B cell (primary cell): ENCODE results near the gene PPP6R2. TPM values are rescaled to one million over a fixed set of nuclear protein-coding genes. Genes with fewer than 3 reads are reported as not detected.

ENCODE experiments used
- ATAC-seq: fragments of 200-7000 bp; cut with Tn5 transposase; one replicate; pipeline ENCODE4 v1.10.0; 2021; ENCODE audit warnings: low read depth, mild to moderate bottlenecking, moderate number of reproducible peaks, moderate library complexity
- CTCF ChIA-PET: fragments of 350-600 bp; sonication (Branson Sonifier 250); formaldehyde crosslinking; loops from one replicate; lab custom pipeline; 2021; ENCODE audit warnings: antibody characterized with exemption, inconsistent platforms; lab: Charles Lee
- POLR2A ChIA-PET: fragments of 350-600 bp; sonication (Branson Sonifier 250); formaldehyde crosslinking; loops from one replicate; lab custom pipeline; 2021; ENCODE audit warnings: antibody characterized with exemption; lab: Charles Lee
- DNase-seq: peaks from one replicate; pipeline ENCODE4 v3.0.0; 2013
- H2AFZ ChIP-seq: 2 replicates; pipeline ENCODE4 v1.6.1; 2012; ENCODE audit warnings: mild to moderate bottlenecking, low read depth, low read length; ENCODE audit not compliant: insufficient read depth, poor library complexity, severe bottlenecking
- H3K27ac ChIP-seq, 2 donors: 1 replicate in 1 of 2; 2 replicates in 1 of 2; pipeline ENCODE4 v1.5.1; 2012 to 2013; ENCODE audit warnings: low read length in 2 of 2, mild to moderate bottlenecking in 2 of 2, moderate library complexity in 1 of 2
- H3K27me3 ChIP-seq, 4 experiments: fragments of 200-600 bp in 1 of 4; sonication (generic) in 1 of 4; replicated peaks in 1 of 4; 1 replicate in 2 of 4; 2 replicates in 2 of 4; pipeline versions ENCODE4 v1.6.1 to v1.7.0; 2013 to 2016; ENCODE audit warnings: low read length in 3 of 4, mild to moderate bottlenecking in 2 of 4, mixed read lengths in 1 of 4, moderate library complexity in 1 of 4; ENCODE audit not compliant: insufficient read depth in 4 of 4, control insufficient read depth in 3 of 4; ENCODE audit errors: control extremely low read depth in 1 of 4
- H3K36me3 ChIP-seq, 2 experiments: replicated peaks in 1 of 2; 1 replicate in 1 of 2; 2 replicates in 1 of 2; pipeline versions ENCODE4 v1.6.1 to v1.7.1; 2013; ENCODE audit warnings: low read length in 1 of 2; ENCODE audit not compliant: insufficient read depth in 2 of 2, control insufficient read depth in 1 of 2; ENCODE audit errors: control extremely low read depth in 1 of 2, extremely low read depth in 1 of 2
- H3K4me1 ChIP-seq, 2 donors: fragments of 200-600 bp in 1 of 2; sonication (generic) in 1 of 2; 1 replicate in 1 of 2; 2 replicates in 1 of 2; pipeline versions ENCODE4 v1.5.1 to v1.6.1; 2013 to 2017; ENCODE audit warnings: low read length in 2 of 2; ENCODE audit not compliant: control insufficient read depth in 2 of 2, insufficient read depth in 2 of 2
- H3K4me2 ChIP-seq: replicated peaks from 2 replicates; pipeline ENCODE3; 2012; ENCODE audit warnings: mild to moderate bottlenecking, low read depth, low read length; ENCODE audit not compliant: poor library complexity, severe bottlenecking
- H3K4me3 ChIP-seq, 5 experiments: fragments of 200-600 bp in 1 of 5; sonication (generic) in 1 of 5; 1 replicate in 3 of 5; 2 replicates in 2 of 5; pipeline versions ENCODE4 v1.5.1 to v1.7.0; 2011 to 2016; ENCODE audit warnings: low read length in 4 of 5, mild to moderate bottlenecking in 4 of 5, low read depth in 2 of 5, control low read depth in 1 of 5, moderate library complexity in 1 of 5; ENCODE audit not compliant: insufficient read depth in 1 of 5; ENCODE audit errors: control extremely low read depth in 1 of 5, extremely low read depth in 1 of 5
- H3K79me2 ChIP-seq: fragments of 200-600 bp; sonication (generic); one replicate; pipeline ENCODE4 v1.6.0; 2016; ENCODE audit warnings: low read length; ENCODE audit not compliant: control insufficient read depth, insufficient read depth
- H3K9ac ChIP-seq: fragments of 200-600 bp; sonication (generic); 2 replicates; pipeline ENCODE4 v1.6.1; 2017; ENCODE audit warnings: mild to moderate bottlenecking, low read length, moderate library complexity
- H3K9me3 ChIP-seq, 3 donors: one replicate each; pipeline versions ENCODE4 v1.6.1 to v1.7.1; 2013; ENCODE audit warnings: low read length in 2 of 3; ENCODE audit not compliant: control insufficient read depth in 2 of 3, insufficient read depth in 1 of 3; ENCODE audit errors: control extremely low read depth in 1 of 3
- H4K20me1 ChIP-seq: 2 replicates; pipeline ENCODE4 v1.6.0; 2012; ENCODE audit warnings: mild to moderate bottlenecking, low read length; ENCODE audit not compliant: insufficient read depth, control insufficient read depth, poor library complexity, severe bottlenecking
- H3K27ac Mint-ChIP-seq: one replicate; pipeline ENCODE4 v1.8.0; 2021; ENCODE audit warnings: mixed read lengths
- H3K27me3 Mint-ChIP-seq: one replicate; pipeline ENCODE4 v1.8.0; 2021; ENCODE audit warnings: mixed read lengths
- H3K4me1 Mint-ChIP-seq: one replicate; pipeline ENCODE4 v1.8.0; 2021; ENCODE audit warnings: mixed read lengths
- H3K4me3 Mint-ChIP-seq: one replicate; pipeline ENCODE4 v1.8.0; 2021; ENCODE audit warnings: mixed read lengths
- H3K9me3 Mint-ChIP-seq: one replicate; pipeline ENCODE4 v1.8.0; 2022; ENCODE audit warnings: mixed read lengths; ENCODE audit not compliant: insufficient read depth
- CTCF ChIP-seq: fragments of 200-600 bp; IDR thresholded peaks from one replicate; pipeline ENCODE4 v1.8.0; 2022; ENCODE audit warnings: antibody characterized with exemption, mild to moderate bottlenecking
- EZH2 ChIP-seq: IDR thresholded peaks from 2 replicates; pipeline ENCODE4 v1.6.1; 2012; ENCODE audit warnings: borderline replicate concordance, low read depth, mild to moderate bottlenecking, moderate library complexity, low read length; ENCODE audit not compliant: insufficient read depth, poor library complexity, severe bottlenecking
- WGBS: methylation state at CpG from one replicate; pipeline ENCODE4 v1.1.5; 2013; ENCODE audit warnings: missing lambda C conversion rate; ENCODE audit not compliant: insufficient coverage; 5-methylcytosine and 5-hydroxymethylcytosine counted together
- intact Hi-C: fragments of 100-400 bp; cut with micrococcal nuclease; formaldehyde crosslinking; loops from one replicate; pipeline ENCODE4 v1.10.0; 2022
- polyA plus RNA-seq: library from polyadenylated mRNA; depleted of rRNA; stranded (reverse); fragments of >200 nt; gene quantifications from 2 replicates; pipeline ENCODE4 v1.2.3, GENCODE V29; 2012
- total RNA-seq, 2 donors: library from RNA; stranded (reverse); fragments of 120-200 nt in 1 of 2; gene quantifications; 1 replicate in 1 of 2; 2 replicates in 1 of 2; pipeline versions ENCODE4 v1.2.3 to v1.2.4, GENCODE V29; 2013 to 2022

Gene PPP6R2
- total and polyA plus RNA-seq, 2 donors (not counting 1 experiment from before 2014, with no cell fraction given), result 91.4 to 98.7 TPM

- POLR2A ChIA-PET, result interaction anchor here (0.7 to 2.6 kb wide), 2 partner anchors 40 to 63 kb away, joined by 8 read pairs; partner anchors contain the start of genes LMF2 and NCAPH2
- CTCF ChIA-PET, result interaction anchor here (1.0 to 2.2 kb wide), 5 partner anchors 12 to 153 kb away, joined by 3 to 7 read pairs (median 6); no protein-coding TSS in a partner anchor
Measured at GRCh38 chr22:50467773-50468440, 124.8 kb downstream of the PPP6R2 start.

More at GRCh38 chr22:50467773-50468440, 124.8 kb downstream of the PPP6R2 start:
- peaks cover 56% of the 10 kb centered on the region for H3K4me1 Mint-ChIP-seq
- Histone ChIP-seq H3K36me3 (peaks cover 0 to 56% of the 10 kb centered on the region in 2 experiments), H4K20me1 (peaks cover 52% of the 10 kb centered on the region), H3K4me1 (peaks cover 49 to 53% of the 10 kb centered on the region in 2 donors), H3K27me3 (no peaks in the 10 kb centered on the region), H3K9me3 (no peaks in the 10 kb centered on the region), H3K4me2 (peak overlapping the region; percentile 99), H3K4me3 (no peak overlapping the region), H2AFZ (no peak overlapping the region), H3K9ac (no peak overlapping the region), H3K79me2 (peaks cover 46% of the 10 kb centered on the region), H3K27ac (peak overlapping the region in 1 of 2 donors; percentile 90)
- intact Hi-C loops, result loop anchor here (2.0 kb wide), 1 partner anchor 21 kb away; no protein-coding TSS in a partner anchor
- ATAC-seq (no peak), DNase-seq (no peak)
- H3K4me3 Mint-ChIP-seq, result no peak overlapping the region
- WGBS, result 69% methylated on average over 21 of the region's 22 CpGs
- no peaks in the 10 kb centered on the region for H3K9me3 Mint-ChIP-seq
- H3K27ac Mint-ChIP-seq, result peak overlapping the region; percentile 96
- H3K27me3 Mint-ChIP-seq, result no peaks in the 10 kb centered on the region
- TF ChIP-seq CTCF (no peak), EZH2 (no peak)
